CD4-positive, alpha-beta T cell treated with Interferon alpha-2 for 1 hour (primary cell): Measurements from ENCODE around the gene GRIK4.
"Not testable (repeated sequence)": the region's sequence is repeated elsewhere in the genome, so short reads cannot be mapped to it uniquely, and the experiment has no call there.

Experiments
- DNase-seq, 2 donors: peaks; one replicate each; pipeline ENCODE4 v3.0.0-alpha.2; 2020 to 2022

GRIK4 gene

DNA sequence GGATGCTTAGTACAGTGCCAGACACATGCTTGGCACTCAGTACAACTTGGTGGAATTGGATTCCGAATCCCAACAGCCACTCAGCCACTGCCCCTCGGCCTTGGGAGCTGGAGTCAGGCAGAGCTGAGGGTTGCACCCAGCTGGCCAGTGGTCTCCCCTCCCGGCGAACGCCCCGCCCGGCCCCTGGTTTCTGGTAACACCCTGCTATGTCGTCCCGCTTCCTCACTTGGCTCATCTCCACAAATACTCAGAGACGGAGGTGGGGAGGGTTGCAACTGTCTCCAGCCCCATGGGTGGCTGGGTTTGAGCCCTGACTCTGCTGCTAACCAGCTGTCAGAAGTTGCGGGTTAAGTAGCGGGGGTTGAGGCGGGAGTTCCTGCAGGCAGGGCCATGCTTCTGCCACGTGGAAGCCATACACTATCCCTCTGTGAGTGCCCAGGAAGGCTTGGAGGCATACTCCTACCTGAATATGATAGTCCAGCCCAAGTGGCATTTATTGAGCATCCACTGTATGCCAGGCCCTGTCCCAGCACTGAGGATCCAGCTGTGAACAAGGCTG, 67.1 kb downstream of the GRIK4 start:
- DNase-seq: no peak

DNA sequence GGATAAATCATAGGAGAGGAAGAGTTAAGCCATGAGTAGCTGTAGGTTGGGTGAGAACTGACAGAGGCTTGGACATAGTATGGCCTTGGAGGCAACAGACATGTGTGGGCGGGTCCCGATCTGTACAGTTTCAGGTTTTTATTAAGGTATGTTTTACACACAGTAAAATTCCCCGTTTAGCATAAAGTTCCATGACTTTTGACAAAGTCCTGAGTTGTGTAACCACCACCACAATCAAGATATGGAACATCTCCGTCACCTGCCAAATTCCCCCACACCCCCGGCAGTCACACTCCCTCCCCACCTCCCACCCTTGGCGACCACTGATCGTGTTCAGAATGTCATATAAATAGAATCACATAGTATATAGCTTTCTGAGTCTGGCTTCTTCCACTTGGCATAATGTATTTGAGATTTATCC, 68.1 kb downstream of the GRIK4 start:
- DNase-seq: no peak

DNA sequence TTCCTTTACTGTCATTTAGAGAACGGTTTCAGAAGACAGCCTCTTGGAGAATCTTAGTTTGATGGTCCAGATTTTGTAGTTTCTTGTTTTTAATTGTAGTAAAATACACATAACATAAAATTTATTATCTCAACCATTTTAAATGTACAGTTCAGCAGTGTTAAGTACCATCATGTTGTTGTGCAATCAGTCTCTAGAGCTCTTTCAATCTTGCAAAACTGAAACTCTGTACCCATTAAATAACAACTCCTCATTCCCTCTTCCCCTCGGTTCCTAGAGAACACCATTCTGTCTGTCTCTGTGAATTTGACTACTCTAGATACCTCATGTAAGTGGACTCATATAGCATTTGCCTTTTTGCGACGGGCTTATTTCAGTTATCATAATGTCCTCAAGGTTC, 69.8 kb downstream of the GRIK4 start:
- no peak for DNase-seq

DNA sequence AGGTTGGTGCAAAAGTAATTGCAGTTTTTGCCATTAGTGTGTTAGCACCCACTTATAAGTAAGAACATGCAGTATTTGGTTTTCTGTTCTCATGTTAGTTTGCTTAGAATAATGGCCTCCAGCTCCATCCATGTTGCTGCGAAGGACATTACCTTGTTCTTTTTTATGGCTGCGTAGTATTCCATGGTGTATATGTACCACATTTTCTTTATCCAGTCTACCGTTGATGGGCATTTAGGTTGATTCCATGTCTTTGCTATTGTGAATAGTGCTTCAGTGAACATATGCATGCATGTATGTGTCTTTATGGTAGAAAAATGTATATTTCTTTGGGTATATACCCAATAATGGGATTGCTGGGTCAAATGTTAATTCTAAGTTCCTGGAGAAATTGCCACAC, 71.0 kb downstream of the GRIK4 start:
- not testable (repeated sequence) for DNase-seq

DNA sequence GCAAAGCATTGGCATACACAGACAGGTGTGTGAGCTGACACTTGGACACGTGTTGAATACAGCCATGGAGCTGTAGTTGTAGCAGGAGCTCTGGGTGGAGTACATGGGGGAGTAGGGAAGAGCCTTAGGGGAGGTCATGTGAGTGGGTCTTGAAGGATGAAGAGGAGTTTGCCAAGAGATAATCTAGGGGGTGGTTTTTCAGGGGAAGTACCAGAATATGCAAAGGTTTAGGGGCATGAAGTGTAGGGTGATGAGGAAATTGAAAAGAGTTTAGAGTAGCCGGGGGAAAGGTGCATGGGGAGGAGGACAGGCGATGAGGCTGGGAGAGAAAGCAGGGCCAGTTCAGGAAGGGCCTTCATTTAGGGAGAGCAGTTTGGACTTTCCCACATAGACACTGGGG, 74.5 kb downstream of the GRIK4 start:
- no peak for DNase-seq

DNA sequence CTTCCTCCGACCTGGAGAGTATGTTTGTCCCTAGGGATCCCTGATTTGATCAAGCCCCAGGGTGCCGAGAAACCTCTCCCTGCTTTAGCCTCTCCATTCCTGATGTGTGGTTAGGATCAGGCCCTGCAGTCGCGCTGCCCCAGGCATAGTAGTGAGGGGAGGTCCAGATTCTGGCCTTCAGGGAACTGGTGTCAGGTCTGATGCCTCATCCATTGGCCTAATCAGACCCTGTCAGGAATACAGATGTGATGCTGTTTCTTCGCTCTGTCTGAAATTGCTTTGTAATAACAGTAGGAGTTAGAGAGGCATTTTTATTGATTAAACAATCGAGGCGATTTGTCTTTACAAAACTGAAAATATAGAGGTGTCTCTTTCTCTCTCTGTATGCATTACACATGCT, 75.2 kb downstream of the GRIK4 start:
- no peak for DNase-seq

DNA sequence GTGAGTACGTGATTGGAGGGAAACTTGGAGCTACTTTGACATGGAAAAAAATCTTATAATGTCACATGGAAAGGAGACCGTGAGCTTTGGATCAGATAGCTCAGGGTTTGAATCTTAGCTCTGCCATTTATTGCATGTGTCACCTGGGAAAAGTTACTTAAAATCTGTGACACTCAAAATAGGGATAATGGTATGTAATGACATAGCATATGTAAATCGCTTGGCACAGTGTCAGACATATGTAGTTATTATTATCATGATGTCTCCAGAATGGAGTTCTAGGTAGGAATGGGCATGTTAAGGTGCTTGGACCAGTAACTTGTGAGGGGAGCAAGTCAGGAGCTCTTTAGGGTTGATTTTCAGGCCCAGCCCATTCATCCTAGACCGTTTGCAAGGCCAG, 75.8 kb downstream of the GRIK4 start:
- no peak for DNase-seq

DNA sequence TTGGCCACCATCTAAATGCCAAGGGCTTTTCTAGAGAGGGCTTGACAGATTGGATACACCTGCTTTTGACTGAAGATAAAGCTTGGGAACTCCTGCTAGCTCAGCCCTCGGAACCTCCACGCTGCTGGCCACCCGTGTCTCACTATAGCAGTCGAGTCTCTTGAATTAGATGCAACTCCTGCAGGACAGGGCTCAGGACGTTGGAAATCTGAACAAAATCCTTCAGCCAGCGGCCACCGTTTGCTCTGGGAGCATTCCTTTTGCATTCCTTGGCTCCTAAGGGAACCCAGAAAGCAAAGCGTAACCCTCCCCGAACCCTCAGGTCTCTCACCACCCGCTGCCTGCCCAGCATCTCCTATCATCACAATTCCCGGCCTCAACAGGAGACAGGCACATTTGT, 77.8 kb downstream of the GRIK4 start:
- no peak for DNase-seq

DNA sequence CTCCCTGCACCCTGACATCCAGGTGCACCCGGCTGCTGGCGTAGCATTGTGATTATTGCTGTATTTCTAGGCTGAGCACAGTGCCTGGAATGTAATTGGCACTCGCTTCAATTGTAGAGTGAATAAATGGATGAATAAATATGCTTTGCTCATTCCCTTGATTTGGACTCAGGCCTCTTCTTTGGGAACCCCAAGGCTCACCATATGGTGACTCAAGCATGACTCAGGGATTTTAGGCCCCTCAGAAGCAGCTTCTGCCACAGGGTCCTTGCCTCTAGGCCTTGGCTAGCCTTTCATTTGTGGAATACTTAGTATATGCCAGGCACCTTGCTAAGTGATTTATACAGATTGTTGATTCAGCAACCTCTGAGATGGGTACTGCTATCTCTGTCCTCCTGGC, 78.9 kb downstream of the GRIK4 start:
- no peak for DNase-seq

DNA sequence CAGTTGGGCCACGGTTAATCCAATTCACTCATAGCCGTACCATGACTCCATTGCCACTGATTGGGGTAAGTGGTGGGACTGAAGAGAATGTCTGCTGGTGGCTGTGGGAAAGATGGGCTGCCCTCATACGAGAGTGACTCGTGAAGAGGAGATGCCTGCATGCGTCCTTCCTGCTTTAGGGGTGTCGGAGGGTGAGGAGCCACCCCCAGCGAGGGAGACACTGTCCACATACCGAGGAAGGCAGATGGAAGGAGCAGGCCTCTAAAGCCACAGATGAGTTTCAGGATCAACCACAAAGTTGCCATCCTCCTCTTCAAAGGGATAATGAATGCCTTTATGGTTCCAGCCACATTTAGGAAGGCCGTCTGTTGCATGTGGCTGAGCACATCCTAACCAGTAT, 83.2 kb downstream of the GRIK4 start:
- no peak for DNase-seq

DNA sequence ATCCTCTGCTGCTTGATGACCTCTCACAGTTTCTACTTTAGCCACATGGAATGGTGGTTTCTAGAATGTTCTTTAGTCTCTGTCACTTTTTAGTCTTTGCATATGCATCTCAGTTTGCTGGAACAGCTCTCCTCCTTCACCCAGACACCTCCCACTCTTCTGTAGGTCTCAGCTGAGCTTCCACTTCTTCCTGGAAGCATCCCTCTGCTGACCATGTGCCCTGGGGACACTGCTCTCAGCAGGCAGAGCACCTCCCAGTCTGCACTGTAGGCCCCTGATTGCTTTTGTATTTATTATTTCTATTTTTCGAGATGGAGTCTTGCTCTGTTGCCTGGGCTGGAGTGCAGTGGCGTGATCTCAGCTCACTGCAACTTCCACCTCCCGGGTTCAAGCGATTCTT, 84.0 kb downstream of the GRIK4 start:
- no peak for DNase-seq

DNA sequence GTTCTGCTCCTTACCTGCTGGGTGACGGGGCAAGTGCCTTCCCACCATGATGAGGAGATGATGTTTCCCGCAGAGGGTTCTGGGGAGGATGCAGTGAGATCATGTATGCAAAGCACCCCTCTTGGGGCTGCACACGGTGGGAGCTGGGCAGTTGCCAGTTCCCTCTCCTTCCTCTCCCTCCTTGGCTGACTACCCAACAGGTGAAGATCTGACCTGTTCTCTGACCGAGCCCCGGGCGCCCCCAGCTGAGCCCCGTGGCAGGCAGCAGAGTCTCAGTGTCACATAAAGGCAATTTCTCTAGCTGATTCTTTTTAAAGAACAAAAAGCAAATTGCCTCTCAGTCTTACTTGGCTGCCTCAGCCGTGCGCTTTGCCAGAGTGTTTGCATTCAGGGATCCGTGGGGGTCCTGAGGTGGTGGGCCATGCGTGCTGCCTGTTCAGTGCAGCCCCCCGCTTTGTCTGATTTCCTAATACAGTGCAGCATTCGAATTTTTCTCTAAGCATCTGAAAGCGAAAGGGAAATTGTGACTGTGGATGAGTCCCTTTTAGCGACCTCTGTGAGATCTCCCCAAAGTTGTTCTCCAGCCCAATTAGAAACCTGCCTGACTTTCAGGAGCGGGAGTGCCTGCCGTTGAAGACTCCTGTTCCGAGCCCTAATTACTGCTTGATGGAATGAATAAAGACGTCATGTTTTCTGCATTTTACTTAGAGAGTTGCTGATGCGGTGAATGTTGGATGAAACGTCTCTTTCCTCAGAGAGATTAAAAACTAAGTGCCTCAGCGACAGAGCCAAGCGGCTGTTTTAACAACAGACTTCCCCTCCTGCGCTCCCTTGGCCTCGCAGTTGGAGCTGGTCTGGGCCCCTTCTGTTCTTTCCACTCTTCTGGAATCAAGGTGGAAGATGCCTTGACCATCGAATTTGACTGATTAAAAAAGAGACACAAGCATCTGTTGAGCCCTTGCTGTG, 86.0 kb downstream of the GRIK4 start:
- no peak for DNase-seq

DNA sequence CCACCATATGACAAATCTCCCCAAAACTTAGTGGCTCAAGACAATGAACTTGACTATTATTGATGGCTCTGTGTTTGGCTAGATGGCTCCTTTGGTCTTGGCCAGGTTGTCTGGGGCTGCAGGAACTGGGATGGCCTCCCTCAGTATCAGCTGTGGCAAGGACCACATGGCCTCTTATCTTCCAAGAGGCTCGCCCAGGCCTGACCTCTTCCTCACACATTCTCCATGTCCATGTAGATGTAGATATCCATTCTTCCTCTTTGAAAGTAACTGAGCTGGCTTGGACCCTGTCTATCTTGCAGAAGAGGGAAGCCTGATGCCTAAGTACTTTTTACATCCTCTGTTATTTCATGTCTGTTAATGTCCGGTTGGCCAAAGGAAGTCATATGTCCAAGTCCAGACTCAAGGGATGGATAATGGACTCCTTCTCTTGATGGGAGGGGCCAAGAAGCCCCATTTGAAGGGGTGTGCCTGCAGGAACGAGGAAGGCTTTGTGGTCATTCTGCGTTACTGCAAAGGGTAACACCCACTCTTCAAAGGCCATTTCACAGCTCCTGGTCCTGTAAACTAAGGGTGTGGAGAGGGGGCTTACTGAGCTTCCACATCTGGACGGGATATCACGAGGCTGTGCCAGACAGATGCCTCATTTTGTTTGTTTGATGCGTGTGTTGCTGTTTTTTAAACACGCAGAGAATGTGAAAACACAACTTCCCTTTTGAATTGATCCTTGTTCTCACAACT, 87.1 kb downstream of the GRIK4 start:
- no peak for DNase-seq

DNA sequence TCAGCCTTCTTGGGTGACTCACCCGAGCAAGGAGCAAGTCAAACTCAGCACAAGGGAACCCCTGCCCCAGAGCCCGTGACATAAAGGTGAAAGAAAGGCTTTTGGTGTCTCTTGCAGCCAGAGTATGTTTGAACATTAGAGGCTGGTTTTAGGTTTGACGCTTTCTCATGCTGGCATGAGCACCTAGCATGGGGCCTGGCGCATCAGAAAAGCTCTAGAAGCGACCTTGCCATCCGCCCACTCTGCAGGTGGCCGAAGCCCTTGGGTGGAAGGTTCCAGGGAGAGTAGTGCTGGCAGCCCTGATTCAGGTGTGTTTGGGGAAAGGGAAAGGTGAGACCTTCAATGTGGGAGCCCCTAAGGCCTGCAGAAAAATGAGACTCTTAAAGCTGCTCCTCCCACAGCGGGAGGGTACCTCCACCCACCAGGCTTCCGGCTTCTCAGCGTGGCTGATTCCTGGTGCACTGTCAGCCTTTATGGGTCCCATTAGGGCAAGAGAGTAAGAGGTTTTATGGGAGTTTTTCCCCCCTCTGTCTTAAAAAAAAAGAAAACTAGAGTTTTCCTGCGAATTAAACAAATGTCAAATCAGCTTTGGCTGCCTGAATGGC, 88.4 kb downstream of the GRIK4 start:
- DNase-seq: no peak

DNA sequence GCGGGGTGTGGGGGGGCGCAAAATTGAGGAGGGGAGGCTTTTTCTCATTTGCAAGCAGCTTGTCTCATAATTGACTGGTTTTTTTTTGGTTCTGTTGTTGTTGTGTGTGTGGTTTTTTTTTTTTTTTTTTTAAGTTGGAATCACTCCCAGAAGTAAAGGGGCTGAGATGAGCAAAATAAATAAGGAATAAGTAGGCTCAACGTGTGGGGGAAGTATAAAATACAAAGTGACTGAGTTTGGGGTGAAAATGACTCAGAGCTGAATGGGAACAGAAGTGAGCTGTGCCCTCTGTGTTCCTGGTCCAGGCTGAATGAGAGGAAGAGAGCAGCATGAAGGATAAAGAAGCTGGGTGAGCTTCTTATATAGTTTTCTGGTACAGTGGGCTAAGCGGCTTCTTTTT, 90.0 kb downstream of the GRIK4 start:
- no peak for DNase-seq

DNA sequence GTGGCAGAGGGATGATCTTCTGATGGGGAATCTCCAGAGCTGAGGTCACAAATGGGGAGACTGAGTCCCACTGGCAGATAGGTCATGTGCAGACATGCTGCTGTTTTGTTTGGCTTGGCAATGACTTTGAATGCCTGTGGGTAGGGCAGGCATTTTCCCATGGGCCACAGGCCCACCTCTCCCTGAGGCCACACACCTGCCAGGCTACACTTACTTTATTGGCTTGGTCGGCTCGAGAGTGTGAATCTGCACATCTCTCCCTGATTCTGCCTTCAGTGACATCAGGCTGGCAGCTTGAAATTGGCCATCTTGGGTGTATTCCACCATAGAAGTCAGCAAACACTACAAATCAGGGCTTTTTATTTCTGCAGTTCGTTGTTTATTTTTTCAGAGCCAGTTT, 91.5 kb downstream of the GRIK4 start:
- DNase-seq: no peak

DNA sequence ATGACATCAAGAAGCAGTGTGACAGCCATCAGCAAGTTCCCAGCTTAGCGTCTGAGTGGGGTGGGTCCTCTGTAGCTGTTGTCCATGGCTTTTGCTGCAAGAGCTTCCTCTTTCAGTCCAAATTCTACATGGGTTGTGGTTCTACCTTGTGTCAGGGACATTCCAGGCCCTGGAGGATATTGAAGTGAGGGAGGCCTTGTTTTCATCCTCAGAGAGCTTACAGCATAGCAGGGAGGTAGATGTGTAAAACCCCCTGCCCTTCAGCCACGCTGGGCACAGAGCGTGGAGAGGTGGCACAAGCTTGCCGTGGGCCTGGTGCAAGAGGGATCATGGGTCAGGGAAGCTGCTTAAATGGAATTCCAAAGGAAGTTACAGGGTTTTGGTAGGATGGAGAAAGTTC, 93.9 kb downstream of the GRIK4 start:
- no peak for DNase-seq

DNA sequence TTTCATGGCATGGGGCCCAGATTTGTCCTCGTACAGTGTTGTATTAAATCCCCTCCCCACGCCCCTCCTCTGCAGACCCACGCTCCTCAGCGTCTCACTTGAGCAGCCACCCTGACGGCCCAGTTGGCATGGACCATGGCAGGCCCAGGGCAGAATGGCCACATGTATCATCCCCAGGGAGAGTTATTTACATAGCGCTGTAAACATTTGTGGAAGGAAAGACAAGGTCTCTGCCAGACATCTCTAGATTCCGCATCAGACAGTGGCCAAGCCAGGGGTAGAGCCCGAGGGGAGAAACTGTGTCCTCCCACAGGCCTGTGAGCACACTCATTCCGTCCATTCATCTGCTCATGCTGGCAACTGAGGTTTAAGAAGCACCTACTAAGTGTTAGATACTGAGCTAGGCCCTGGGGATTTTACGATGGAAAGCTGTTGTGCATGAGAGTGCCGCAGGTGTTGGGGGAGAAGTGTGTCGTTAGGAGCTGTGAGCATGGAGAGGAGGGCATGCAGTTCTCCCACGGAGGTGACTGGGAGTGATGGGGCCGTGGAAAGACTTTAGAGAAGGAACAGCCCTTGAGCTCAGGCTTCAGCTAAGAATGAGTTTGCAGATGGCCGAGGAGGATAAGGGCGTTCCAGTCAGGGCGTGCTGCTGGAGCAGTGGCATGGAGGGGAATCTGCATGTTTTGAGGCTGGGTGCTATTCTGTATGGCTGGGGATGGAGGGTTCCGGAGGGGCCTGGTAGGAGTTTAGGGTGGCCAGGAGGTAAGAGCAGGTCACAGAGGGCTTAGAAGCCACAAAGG, 94.9 kb downstream of the GRIK4 start:
- DNase-seq: no peak

DNA sequence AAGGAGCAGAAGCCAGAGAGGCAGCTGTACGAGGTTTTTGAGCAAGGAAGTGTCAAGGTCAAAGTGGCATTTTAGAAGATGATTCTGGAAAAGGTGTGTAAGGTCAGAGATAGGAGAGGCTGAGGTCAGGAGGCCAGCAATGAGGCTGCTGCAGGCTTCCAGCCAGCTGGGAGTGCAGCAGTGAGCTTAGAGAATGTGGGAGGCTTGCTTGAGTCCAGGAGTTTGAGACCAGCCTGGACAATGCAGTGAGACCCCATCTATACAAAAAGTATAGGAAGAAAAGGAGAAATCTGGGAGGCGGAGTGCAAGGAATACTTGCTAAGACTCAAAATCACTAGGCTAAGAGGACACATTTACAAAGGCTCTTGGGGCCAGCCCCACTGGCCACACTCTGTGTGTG, 96.5 kb downstream of the GRIK4 start:
- DNase-seq: no peak

DNA sequence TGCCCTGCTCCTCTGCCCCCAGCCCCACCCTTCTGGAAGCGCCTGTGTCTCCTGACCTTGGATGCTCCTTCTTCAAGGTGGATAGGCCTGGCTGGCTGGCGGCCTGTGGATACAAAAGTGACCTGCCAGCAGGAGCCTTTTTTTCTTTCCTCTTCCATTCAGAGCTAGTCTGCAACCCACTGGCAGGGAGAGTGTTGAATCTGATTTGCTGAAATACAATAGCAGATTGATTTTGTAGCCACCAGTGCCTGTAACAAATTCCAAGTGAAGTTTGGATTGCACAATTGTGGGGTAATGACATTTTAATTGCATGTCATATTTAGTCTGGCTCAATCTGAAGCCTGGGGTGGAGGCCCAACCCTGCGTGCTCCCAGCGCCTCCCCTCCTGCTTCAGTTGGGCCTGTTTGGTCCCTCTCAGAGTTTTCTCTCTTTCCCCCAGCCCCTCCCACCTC, 97.2 kb downstream of the GRIK4 start:
- no peak for DNase-seq

DNA sequence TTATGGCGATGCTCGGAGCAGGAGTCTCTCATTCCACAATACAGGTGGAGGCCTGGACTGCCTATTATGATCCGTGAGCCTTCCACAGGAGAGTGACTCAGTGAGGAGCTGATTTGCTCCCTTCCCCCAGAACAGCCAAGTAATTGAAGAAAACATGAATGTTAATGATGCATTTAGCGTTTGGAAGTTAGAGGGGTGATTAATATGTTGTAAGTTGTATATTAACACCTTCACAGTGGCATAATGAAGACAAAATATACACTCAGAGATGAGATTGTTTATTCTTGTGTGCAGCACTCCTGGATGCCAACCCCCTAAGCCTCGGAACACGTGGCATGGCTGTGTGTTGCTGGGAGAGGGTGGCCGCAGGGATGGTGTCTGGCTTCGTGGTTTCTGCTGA, 98.6 kb downstream of the GRIK4 start:
- no peak for DNase-seq

DNA sequence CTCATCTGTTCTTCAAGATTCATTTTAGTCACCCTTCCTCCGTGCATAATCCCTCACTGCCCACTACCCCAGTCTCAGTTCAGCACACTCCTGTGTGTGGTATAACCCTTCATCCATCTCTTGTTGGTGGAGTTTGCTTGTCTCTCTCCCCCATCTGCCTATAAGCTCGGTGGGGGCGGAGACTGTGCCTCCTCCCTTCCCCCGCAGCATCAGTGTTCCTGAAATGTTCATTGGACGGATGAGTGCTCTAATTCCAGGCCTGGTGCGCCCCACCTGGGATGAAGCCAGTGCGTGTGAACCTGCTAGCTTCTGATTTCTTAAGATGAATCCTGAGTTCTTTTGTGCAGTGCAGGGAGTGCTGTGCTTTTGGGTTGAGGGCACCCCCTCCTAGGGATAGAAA, 100.0 kb downstream of the GRIK4 start:
- DNase-seq: no peak
